Kidney epithelial cell (primary cell): Measurements from ENCODE around the gene LYRM9. TPM values are rescaled to one million over a fixed set of nuclear protein-coding genes. Genes with fewer than 3 reads are reported as not detected.
"Not testable (repeated sequence)": the region's sequence is repeated elsewhere in the genome, so short reads cannot be mapped to it uniquely, and the experiment has no call there.

Experiments
- DNase-seq: peaks from one replicate; pipeline ENCODE4 v3.0.0-alpha.2; 2010; ENCODE audit warnings: low read depth
- H3K27me3 ChIP-seq: 2 replicates; pipeline ENCODE4 v1.6.0; 2011; ENCODE audit warnings: low read length; ENCODE audit not compliant: control insufficient read depth, insufficient read depth
- H3K36me3 ChIP-seq: 2 replicates; pipeline ENCODE4 v1.5.1; 2011; ENCODE audit warnings: low read length; ENCODE audit not compliant: control insufficient read depth, insufficient read depth
- H3K4me3 ChIP-seq: 2 replicates; pipeline ENCODE4 v1.5.1; 2011; ENCODE audit warnings: low read depth, mild to moderate bottlenecking, control low read depth, low read length
- total RNA-seq: library from RNA; depleted of rRNA; stranded (reverse); fragments of >200 nt; gene quantifications from 2 replicates; pipeline ENCODE4 v1.2.3, GENCODE V29; 2015
- TF ChIP-seq, protein P1 (sequence below): IDR thresholded peaks from 2 replicates; pipeline ENCODE4 v1.5.1; 2011; ENCODE audit warnings: mild to moderate bottlenecking, moderate library complexity, low read length, control low read depth, inconsistent platforms; ENCODE audit not compliant: insufficient read depth, poor library complexity, severe bottlenecking

The LYRM9 gene
- total RNA-seq, 1 donor from 2014 or later: 5.0 TPM

DNA sequence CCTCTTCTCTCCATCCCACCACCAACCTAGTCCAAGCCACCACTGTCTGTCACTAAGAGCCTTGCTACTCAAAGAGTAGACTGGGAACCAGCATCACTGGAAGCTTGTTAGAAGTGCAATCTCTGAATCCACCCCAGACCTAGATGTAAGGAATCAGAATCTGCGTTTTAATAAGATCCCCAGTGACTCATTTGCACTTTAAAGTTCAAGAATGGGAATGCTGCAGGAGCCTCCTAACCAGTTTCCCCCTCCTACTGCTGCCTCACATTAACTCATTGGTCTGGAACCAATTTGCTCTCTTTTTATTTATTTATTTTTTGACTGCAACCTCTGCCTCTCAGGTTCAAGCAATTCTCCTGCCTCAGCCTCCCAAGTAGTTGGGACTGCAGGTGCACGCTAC is 19.8 kb upstream of the LYRM9 start:
- TF ChIP-seq, protein P1, sequence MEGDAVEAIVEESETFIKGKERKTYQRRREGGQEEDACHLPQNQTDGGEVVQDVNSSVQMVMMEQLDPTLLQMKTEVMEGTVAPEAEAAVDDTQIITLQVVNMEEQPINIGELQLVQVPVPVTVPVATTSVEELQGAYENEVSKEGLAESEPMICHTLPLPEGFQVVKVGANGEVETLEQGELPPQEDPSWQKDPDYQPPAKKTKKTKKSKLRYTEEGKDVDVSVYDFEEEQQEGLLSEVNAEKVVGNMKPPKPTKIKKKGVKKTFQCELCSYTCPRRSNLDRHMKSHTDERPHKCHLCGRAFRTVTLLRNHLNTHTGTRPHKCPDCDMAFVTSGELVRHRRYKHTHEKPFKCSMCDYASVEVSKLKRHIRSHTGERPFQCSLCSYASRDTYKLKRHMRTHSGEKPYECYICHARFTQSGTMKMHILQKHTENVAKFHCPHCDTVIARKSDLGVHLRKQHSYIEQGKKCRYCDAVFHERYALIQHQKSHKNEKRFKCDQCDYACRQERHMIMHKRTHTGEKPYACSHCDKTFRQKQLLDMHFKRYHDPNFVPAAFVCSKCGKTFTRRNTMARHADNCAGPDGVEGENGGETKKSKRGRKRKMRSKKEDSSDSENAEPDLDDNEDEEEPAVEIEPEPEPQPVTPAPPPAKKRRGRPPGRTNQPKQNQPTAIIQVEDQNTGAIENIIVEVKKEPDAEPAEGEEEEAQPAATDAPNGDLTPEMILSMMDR: no peak
- no peaks in the 10 kb centered on the region for H3K36me3 ChIP-seq

DNA sequence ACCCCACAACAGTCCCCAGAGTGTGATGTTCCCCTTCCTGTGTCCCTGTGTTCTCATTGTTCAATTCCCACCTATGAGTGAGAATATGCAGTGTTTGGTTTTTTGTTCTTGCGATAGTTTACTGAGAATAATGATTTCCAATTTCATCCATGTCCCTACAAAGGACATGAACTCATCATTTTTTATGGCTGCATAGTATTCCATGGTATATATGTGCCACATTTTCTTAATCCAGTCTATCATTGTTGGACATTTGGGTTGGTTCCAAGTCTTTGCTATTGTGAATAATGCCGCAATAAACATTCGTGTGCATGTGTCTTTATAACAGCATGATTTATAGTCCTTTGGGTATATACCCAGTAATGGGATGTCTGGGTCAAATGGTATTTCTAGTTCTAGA is 19.1 kb upstream of the LYRM9 start:
- H3K27me3 ChIP-seq, DNase-seq, H3K36me3 ChIP-seq, H3K4me3 ChIP-seq: not testable (repeated sequence)

More for the DNA sequence above, 19.8 kb upstream of the LYRM9 start:
- no peak for DNase-seq
- no peak overlapping the region for H3K4me3 ChIP-seq
- no peaks in the 10 kb centered on the region for H3K27me3 ChIP-seq

DNA sequence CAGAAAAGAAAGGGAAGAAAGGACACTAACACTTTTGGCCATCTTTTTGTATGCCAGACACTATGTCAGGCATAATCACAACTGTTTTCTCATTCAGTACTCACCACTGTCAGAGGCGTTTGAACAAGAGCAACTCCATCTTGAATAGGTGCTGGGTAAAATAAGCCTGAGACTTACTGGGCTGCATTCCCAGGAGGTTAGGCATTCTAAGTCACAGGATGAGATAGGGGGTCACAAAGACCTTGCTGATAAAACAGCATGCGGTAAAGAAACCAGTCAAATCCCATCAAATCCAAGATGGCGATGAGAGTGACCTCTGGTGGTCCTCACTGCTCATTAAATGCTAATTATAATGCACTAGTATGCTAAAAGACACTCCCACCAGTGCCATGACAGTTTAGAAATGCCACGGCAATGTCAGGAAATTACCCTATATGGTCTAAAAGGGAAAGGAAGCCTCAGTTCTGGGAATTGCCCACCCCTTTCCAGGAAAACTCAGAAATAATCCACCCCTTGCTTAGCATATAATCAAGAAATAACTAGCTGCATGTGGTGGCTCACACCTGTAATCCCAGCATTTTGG is 14.9 kb upstream of the LYRM9 start:
- no peak for DNase-seq
- Histone ChIP-seq H3K4me3 (no peak overlapping the region), H3K27me3 (no peaks in the 10 kb centered on the region), H3K36me3 (no peaks in the 10 kb centered on the region)
- TF ChIP-seq, protein P1: no peak

DNA sequence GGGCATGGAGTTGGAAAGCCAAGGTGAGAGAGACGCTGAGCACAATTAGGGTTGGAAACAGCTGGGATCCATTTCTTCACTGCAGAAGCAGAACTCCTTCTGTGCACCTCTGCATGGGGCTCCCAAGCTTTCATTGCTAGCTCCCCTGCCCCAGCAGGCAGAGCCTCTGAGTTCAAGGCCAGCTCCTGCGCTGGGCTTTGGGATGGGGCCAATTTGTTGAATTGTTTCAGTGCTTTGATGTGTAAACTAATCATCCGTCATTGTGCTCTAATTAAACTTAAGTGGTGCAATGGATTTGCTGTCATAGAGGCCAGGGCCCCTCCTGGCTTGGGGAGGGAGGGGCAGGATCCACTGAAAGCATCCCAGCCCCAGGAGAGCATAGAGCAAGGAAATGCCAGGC is 13.5 kb upstream of the LYRM9 start:
- no peak for DNase-seq
- TF ChIP-seq, protein P1: no peak
- H3K27me3 ChIP-seq: no peaks in the 10 kb centered on the region
- H3K4me3 ChIP-seq: no peak overlapping the region
- H3K36me3 ChIP-seq: no peaks in the 10 kb centered on the region

DNA sequence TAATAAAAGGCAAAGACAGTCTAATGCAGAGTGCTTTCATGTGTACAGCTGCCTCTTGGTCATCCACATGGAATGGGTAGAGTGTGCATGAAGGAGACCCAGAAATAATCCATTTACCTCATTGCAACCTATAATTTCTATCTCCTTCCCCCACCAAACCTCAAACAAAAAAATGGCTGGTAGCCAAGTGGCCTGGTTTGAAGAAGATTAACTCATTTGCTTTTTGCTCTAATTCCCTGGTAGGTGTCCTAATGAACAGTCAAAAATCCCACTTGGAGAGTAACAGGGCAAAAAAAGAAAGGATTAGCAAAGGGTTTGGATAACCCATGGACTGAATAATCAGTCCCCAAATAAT is 13.0 kb upstream of the LYRM9 start:
- DNase-seq: no peak
- Histone ChIP-seq H3K4me3 (no peak overlapping the region), H3K27me3 (no peaks in the 10 kb centered on the region), H3K36me3 (no peaks in the 10 kb centered on the region)
- TF ChIP-seq, protein P1: no peak

DNA sequence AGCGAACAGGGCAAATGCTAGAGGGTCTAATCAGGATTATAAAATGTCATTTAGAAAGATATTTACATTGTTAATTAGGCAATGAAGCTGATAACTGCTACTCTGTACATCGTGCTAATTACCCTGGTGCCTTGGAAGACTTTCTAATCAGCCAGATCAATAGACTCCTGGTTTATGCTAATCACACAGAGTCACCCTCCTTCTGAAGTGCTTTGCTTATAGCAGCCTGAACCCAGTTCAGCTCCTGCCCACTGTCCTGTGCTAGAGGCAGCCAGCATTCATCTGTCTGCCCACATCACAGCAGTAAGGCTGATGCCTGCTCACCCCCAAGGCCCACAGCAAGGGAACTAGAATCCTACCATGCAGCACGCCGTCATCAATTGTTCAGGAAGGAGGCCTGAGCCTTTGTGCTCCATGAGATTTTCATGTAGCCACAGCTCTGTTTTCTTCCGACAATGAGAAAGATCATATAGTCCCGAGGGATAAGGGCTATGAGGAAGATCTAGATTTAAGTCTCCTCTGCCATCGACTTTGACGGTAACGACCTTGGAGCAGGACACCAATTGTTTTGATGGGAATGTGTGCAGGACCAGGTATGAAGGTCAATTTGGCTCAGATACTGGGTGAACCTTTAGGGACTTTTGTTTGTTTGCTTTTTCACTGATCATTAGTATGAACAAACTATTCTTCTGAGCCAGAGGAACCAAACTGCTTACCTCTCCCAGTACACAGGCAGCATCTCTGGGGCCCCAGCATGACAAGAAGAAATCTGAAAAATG is 12.5 kb upstream of the LYRM9 start:
- DNase-seq: no peak
- no peaks in the 10 kb centered on the region for H3K36me3 ChIP-seq
- no peaks in the 10 kb centered on the region for H3K27me3 ChIP-seq
- TF ChIP-seq, protein P1: no peak
- no peak overlapping the region for H3K4me3 ChIP-seq
